Activated T-cell treated with anti-CD3 and anti-CD28 coated beads, Interleukin-2, amount 50 U/mL, for 72 hours (primary cell): ENCODE measurements around the gene ANKRD36B. TPM values are rescaled to one million over a fixed set of nuclear protein-coding genes. Genes with fewer than 3 reads are reported as not detected.
"Not testable (repeated sequence)": the region's sequence is repeated elsewhere in the genome, so short reads cannot be mapped to it uniquely, and the experiment has no call there.

Source experiments
- ATAC-seq, 2 donors: fragments of 150-1000 bp; cut with Tn5 transposase; replicated peaks in 1 of 2; 2 replicates each; pipeline ENCODE4 v1.10.0; 2021; ENCODE audit warnings: moderate library complexity in 2 of 2, mild to moderate bottlenecking in 1 of 2
- DNase-seq, 2 donors: peaks; one replicate each; pipeline ENCODE4 v3.0.0; 2021 to 2022; ENCODE audit warnings: mixed read lengths in 1 of 2
- H3K27ac Mint-ChIP-seq: one replicate; pipeline ENCODE4 v1.8.0; 2022; ENCODE audit warnings: mild to moderate bottlenecking, moderate library complexity, mixed read lengths
- H3K27me3 Mint-ChIP-seq: one replicate; pipeline ENCODE4 v1.8.0; 2022; ENCODE audit warnings: low read depth, mixed read lengths
- H3K36me3 Mint-ChIP-seq, 2 donors: one replicate each; pipeline ENCODE4 v1.8.0; 2022; ENCODE audit warnings: mixed read lengths in 2 of 2, mild to moderate bottlenecking in 1 of 2; ENCODE audit not compliant: insufficient read depth in 2 of 2
- H3K4me1 Mint-ChIP-seq: one replicate; pipeline ENCODE4 v1.8.0; 2022; ENCODE audit warnings: low read depth, mixed read lengths
- H3K4me3 Mint-ChIP-seq, 2 donors: one replicate each; pipeline ENCODE4 v1.8.0; 2022; ENCODE audit warnings: mild to moderate bottlenecking in 2 of 2, mixed read lengths in 2 of 2, moderate library complexity in 2 of 2
- H3K9me3 Mint-ChIP-seq, 2 donors: one replicate each; pipeline ENCODE4 v1.8.0; 2022; ENCODE audit warnings: mixed read lengths in 2 of 2
- total RNA-seq, 2 donors: library from RNA; stranded (reverse); gene quantifications; one replicate each; pipeline ENCODE4 v1.2.3, GENCODE V29; 2022

The ANKRD36B gene
- total RNA-seq, 2 donors from 2014 or later: 39.4 to 41.9 TPM

DNA sequence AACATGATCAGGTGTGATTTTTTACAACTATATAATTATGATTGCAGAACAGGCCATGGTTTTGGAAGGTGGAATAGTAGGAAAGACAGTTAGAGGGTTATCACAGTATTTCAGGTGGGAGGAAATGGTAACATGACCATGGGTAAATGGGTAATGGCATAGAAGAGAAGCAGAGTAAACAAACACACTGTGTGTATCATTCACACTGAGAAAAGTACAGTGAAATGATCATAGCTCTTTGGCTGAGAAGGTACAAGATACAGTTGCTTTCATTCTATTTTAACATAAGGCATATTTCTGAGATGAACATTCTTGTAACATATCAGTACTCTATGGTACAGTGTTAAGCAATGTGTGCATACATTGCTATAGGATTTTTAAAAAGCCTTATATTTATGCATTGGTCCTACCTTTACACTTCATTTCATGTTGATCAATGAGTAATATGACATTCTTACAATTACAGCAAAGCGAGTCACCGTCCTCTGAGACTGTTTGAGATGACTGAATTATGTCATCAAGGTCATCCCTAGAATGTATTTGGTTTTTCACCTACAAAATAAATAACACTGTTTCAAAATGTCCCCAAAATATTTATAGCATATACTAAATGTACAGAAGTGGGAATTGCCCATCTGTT lies 66.6 kb downstream of the ANKRD36B start:
- not testable (repeated sequence) for H3K9me3 Mint-ChIP-seq, H3K4me1 Mint-ChIP-seq

GRCh38 chr2:97495651-97496050 lies 94.0 kb downstream of the ANKRD36B start:
- not testable (repeated sequence) for DNase-seq, H3K4me3 Mint-ChIP-seq, H3K9me3 Mint-ChIP-seq, H3K27ac Mint-ChIP-seq, H3K36me3 Mint-ChIP-seq, H3K27me3 Mint-ChIP-seq, ATAC-seq, H3K4me1 Mint-ChIP-seq

More for the DNA sequence above, 66.6 kb downstream of the ANKRD36B start:
- peak; percentile 95 to 98 for ATAC-seq
- not testable (repeated sequence) for H3K27me3 Mint-ChIP-seq, H3K4me3 Mint-ChIP-seq, H3K27ac Mint-ChIP-seq, DNase-seq
- peaks cover 4 to 30% of the 10 kb centered on the region in 2 donors for H3K36me3 Mint-ChIP-seq

GRCh38 chr2:97490141-97490540 lies 99.5 kb downstream of the ANKRD36B start:
- not testable (repeated sequence) for H3K36me3 Mint-ChIP-seq, H3K27ac Mint-ChIP-seq, DNase-seq, H3K4me3 Mint-ChIP-seq, H3K4me1 Mint-ChIP-seq, H3K27me3 Mint-ChIP-seq, H3K9me3 Mint-ChIP-seq, ATAC-seq

Other genes starting within 250 kb of the ANKRD36B start
- 100 to 1,000 TPM; 175 to 181 TPM for gene COX5B, start 56.2 kb upstream of the ANKRD36B start, total RNA-seq
- gene ACTR1B, start 74.2 kb upstream of the ANKRD36B start, total RNA-seq: 100 to 1,000 TPM; 123 to 129 TPM
- gene C2orf92, start 79.8 kb upstream of the ANKRD36B start, total RNA-seq: 10 to 100 TPM; 15.2 to 18.0 TPM
- 100 to 1,000 TPM; 164 to 190 TPM for gene ZAP70, start 123.7 kb upstream of the ANKRD36B start, total RNA-seq